Camera-type eye (tissue), 1 donor: ENCODE results near the gene LY6G5B. TPM values are rescaled to one million over a fixed set of nuclear protein-coding genes. Genes with fewer than 3 reads are reported as not detected.

Experiments used
- total RNA-seq: library from RNA; depleted of rRNA; stranded (reverse); fragments of >200 nt; gene quantifications from one replicate; pipeline ENCODE4 v1.2.3, GENCODE V29; 2014

LY6G5B gene
- total RNA-seq, 1 donor from 2014 or later: 2.3 TPM

Other genes with a start within 250 kb of the LY6G5B start
- 2.8 TPM for gene MICB, start 171.8 kb upstream of the LY6G5B start, total RNA-seq
- not detected for gene MCCD1, start 141.0 kb upstream of the LY6G5B start, total RNA-seq
- 327 TPM for gene DDX39B, start 128.0 kb upstream of the LY6G5B start, total RNA-seq
- 19.2 TPM for gene ATP6V1G2, start 123.4 kb upstream of the LY6G5B start, total RNA-seq
- 21.8 TPM for gene NFKBIL1, start 122.4 kb upstream of the LY6G5B start, total RNA-seq
- gene LTA, start 97.7 kb upstream of the LY6G5B start, total RNA-seq: not detected
- not detected for gene TNF, start 94.4 kb upstream of the LY6G5B start, total RNA-seq
- gene LTB, start 87.6 kb upstream of the LY6G5B start, total RNA-seq: 1.4 TPM
- 11.2 TPM for gene LST1, start 83.7 kb upstream of the LY6G5B start, total RNA-seq
- not detected for gene NCR3, start 77.0 kb upstream of the LY6G5B start, total RNA-seq
- gene AIF1, start 54.7 kb upstream of the LY6G5B start, total RNA-seq: 10.5 TPM
- gene PRRC2A, start 49.3 kb upstream of the LY6G5B start, total RNA-seq: 88.1 TPM
- gene BAG6, start 17.3 kb upstream of the LY6G5B start, total RNA-seq: 226 TPM
- gene APOM, start 14.1 kb upstream of the LY6G5B start, total RNA-seq: 1.0 TPM
- 19.6 TPM for gene C6orf47, start 9.2 kb upstream of the LY6G5B start, total RNA-seq
- 18.6 TPM for gene GPANK1, start 5.0 kb upstream of the LY6G5B start, total RNA-seq
- gene CSNK2B, start 3.9 kb upstream of the LY6G5B start, total RNA-seq: 108 TPM
- 1.9 TPM for gene LY6G5C, start 11.1 kb downstream of the LY6G5B start, total RNA-seq
- gene ABHD16A, start 33.3 kb downstream of the LY6G5B start, total RNA-seq: 53.2 TPM
- gene LY6G6F, start 36.9 kb downstream of the LY6G5B start, total RNA-seq: not detected
- not detected for gene LY6G6D, start 45.4 kb downstream of the LY6G5B start, total RNA-seq
- not detected for gene LY6G6C, start 51.8 kb downstream of the LY6G5B start, total RNA-seq
- 0.55 TPM for gene MPIG6B, start 53.4 kb downstream of the LY6G5B start, total RNA-seq
- gene DDAH2, start 59.3 kb downstream of the LY6G5B start, total RNA-seq: 108 TPM
- 89.1 TPM for gene CLIC1, start 66.6 kb downstream of the LY6G5B start, total RNA-seq
- 16.5 TPM for gene MSH5, start 70.0 kb downstream of the LY6G5B start, total RNA-seq
- 3.8 TPM for gene SAPCD1, start 92.7 kb downstream of the LY6G5B start, total RNA-seq
- 0.88 TPM for gene VWA7, start 107.4 kb downstream of the LY6G5B start, total RNA-seq
- gene VARS1, start 125.8 kb downstream of the LY6G5B start, total RNA-seq: 43.6 TPM
- 21.4 TPM for gene LSM2, start 137.0 kb downstream of the LY6G5B start, total RNA-seq
- 4.8 TPM for gene HSPA1L, start 145.3 kb downstream of the LY6G5B start, total RNA-seq
- 744 TPM for gene HSPA1A, start 145.6 kb downstream of the LY6G5B start, total RNA-seq
- 869 TPM for gene HSPA1B, start 157.8 kb downstream of the LY6G5B start, total RNA-seq
- gene NEU1, start 192.8 kb downstream of the LY6G5B start, total RNA-seq: 32.8 TPM
- gene SLC44A4, start 209.0 kb downstream of the LY6G5B start, total RNA-seq: 3.0 TPM
- gene EHMT2, start 227.7 kb downstream of the LY6G5B start, total RNA-seq: 86.3 TPM
- gene ZBTB12, start 232.1 kb downstream of the LY6G5B start, total RNA-seq: 17.9 TPM